Testis (tissue), 3 donors: ENCODE measurements around the gene BANK1. TPM values are rescaled to one million over a fixed set of nuclear protein-coding genes. Genes with fewer than 3 reads are reported as not detected.

Experiments used
- DNase-seq: peaks from one replicate; pipeline ENCODE4 v3.0.0-alpha.2; 2019
- H3K27ac ChIP-seq, 2 donors: fragments of 200-600 bp; sonication (generic); one replicate each; pipeline ENCODE4 v1.5.1; 2019
- H3K27me3 ChIP-seq: fragments of 200-600 bp; sonication (generic); one replicate; pipeline ENCODE4 v1.5.1; 2019
- H3K36me3 ChIP-seq: fragments of 200-600 bp; sonication (generic); one replicate; pipeline ENCODE4 v1.5.1; 2017; ENCODE audit warnings: low read depth; ENCODE audit errors: missing control alignments
- H3K4me1 ChIP-seq: fragments of 200-600 bp; sonication (generic); one replicate; pipeline ENCODE4 v1.5.1; 2019
- H3K4me3 ChIP-seq, 2 donors: fragments of 200-600 bp; sonication (generic); one replicate each; pipeline ENCODE4 v1.5.1; 2017 to 2019
- H3K9me3 ChIP-seq: fragments of 200-600 bp; sonication (generic); one replicate; pipeline ENCODE4 v1.5.1; 2017
- CTCF ChIP-seq, 3 experiments: fragments of 450-650 bp in 2 of 3; fragments of 200-600 bp in 1 of 3; sonication (generic) in 1 of 3; IDR thresholded peaks; one replicate each; pipeline ENCODE4 v1.5.1; 2016 to 2019; ENCODE audit warnings: antibody characterized with exemption in 3 of 3, mild to moderate bottlenecking in 2 of 3, moderate library complexity in 1 of 3
- POLR2A ChIP-seq: fragments of 450-650 bp; IDR thresholded peaks from one replicate; pipeline ENCODE4 v1.6.1; 2017; ENCODE audit warnings: antibody characterized with exemption, mild to moderate bottlenecking, moderate library complexity
- WGBS, 2 donors: methylation state at CpG; one replicate each; pipeline ENCODE4 v1.1.5; 2018; 5-methylcytosine and 5-hydroxymethylcytosine counted together
- intact Hi-C: fragments of 100-400 bp; cut with DNase I; formaldehyde crosslinking; loops from one replicate; pipeline ENCODE4 v1.15.1; 2023; ENCODE audit warnings: low total_unique reads
- polyA plus RNA-seq: library from polyadenylated mRNA; stranded (reverse); fragments of 350-450 nt; fragmentation: Illumina TruSeq; extraction: RNeasy Lipid Tissue Mini Kit (QIAGEN cat#74804); gene quantifications from one replicate; pipeline ENCODE4 v1.2.3, GENCODE V29; 2014; ENCODE audit warnings: low read depth, low replicate concordance; ENCODE audit not compliant: insufficient read depth
- total RNA-seq, 2 donors: library from RNA; depleted of rRNA; stranded (reverse); fragments of >200 nt; gene quantifications; one replicate each; pipeline ENCODE4 v1.2.3, GENCODE V29; 2016

The BANK1 gene
- total and polyA plus RNA-seq, 3 donors from 2014 or later = 5.2 to 10.4 (median 10.0) TPM

DNA sequence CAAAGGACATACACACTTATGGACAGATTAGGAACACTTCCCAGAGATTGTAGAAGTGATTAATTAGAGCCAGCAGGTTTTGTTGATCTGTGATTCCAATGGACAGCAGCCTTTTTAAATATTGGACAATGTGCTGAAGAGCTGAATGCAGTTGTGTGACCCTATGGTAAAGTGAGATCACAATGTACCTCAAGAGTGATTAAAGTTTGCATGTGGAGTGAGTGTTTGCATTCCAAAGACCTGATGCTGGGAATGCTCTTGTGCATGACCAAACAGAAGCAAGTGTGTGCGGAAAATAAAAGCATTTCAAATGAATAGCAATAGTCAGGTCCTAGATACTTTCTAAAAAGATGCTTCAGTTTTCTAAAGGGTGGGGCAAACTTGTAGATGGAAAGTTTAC, 154.1 kb downstream of the BANK1 start:
- no peak overlapping the region for H3K27ac ChIP-seq
- no peak for DNase-seq
- WGBS, 2 donors = 63 to 87% methylated on average over 1 of the region's 1 CpG
- H3K36me3 ChIP-seq = no peaks in the 10 kb centered on the region
- H3K4me3 ChIP-seq = no peak overlapping the region
- intact Hi-C loops = no loop called here
- H3K4me1 ChIP-seq = no peaks in the 10 kb centered on the region
- TF ChIP-seq POLR2A = no peak
- no peak for TF ChIP-seq CTCF (IDR thresholded peaks at IDR 0.05)
- H3K9me3 ChIP-seq = no peaks in the 10 kb centered on the region
- no peaks in the 10 kb centered on the region for H3K27me3 ChIP-seq

DNA sequence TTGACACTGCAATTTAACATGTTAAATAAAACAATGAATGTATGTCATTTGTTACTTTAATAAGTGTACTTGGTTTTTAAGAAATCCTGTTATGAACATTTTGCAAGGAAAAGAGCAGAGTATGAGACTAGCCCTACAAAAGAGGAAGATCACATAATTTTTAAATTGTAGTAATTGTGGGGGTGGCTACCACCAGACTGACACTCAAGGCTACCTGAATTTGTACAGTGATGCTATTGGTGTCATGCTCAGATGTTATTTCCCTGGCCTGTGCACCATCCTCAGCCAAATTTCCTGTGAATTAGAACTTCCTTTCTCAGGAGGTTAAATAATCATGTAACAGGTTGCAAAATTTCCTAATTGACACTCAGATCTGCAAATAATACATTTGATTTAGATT, 157.5 kb downstream of the BANK1 start:
- no peaks in the 10 kb centered on the region for H3K27me3 ChIP-seq
- H3K9me3 ChIP-seq = no peaks in the 10 kb centered on the region
- no peak for DNase-seq
- H3K27ac ChIP-seq = no peak overlapping the region
- no peaks in the 10 kb centered on the region for H3K36me3 ChIP-seq
- intact Hi-C loops = no loop called here
- no peaks in the 10 kb centered on the region for H3K4me1 ChIP-seq
- no peak for TF ChIP-seq CTCF (IDR thresholded peaks at IDR 0.05)
- TF ChIP-seq POLR2A = no peak
- no peak overlapping the region for H3K4me3 ChIP-seq

GRCh38 chr4:101948951-101949350, 158.4 kb downstream of the BANK1 start:
- no peak for TF ChIP-seq POLR2A
- no peak for TF ChIP-seq CTCF (IDR thresholded peaks at IDR 0.05)
- WGBS, 2 donors = 77 to 88% methylated on average over 2 of the region's 2 CpGs

GRCh38 chr4:101950258-101950979, 159.9 kb downstream of the BANK1 start:
- intact Hi-C loops = no loop called here

More at GRCh38 chr4:101948951-101949350, 158.4 kb downstream of the BANK1 start:
- intact Hi-C loops = no loop called here
- no peak for DNase-seq
- Histone ChIP-seq H3K4me3 (no peak overlapping the region), H3K27ac (no peak overlapping the region), H3K27me3 (no peaks in the 10 kb centered on the region), H3K36me3 (no peaks in the 10 kb centered on the region), H3K9me3 (no peaks in the 10 kb centered on the region), H3K4me1 (no peaks in the 10 kb centered on the region)

More at GRCh38 chr4:101950258-101950979, 159.9 kb downstream of the BANK1 start:
- TF ChIP-seq POLR2A (no peak), CTCF (IDR thresholded peaks at IDR 0.05) (no peak)
- DNase-seq = no peak
- Histone ChIP-seq H3K4me3 (no peak overlapping the region), H3K4me1 (peaks cover 5% of the 10 kb centered on the region), H3K27me3 (no peaks in the 10 kb centered on the region), H3K36me3 (no peaks in the 10 kb centered on the region), H3K27ac (no peak overlapping the region), H3K9me3 (no peaks in the 10 kb centered on the region)
- 70 to 75% methylated on average over 3 of the region's 3 CpGs for WGBS, 2 donors
